ENCODE data around the gene MED13L. TPM values are rescaled to one million over a fixed set of nuclear protein-coding genes. Genes with fewer than 3 reads are reported as not detected.

Gene MED13L
- total RNA-seq, 2 experiments from 2014 or later: 25.7 to 40.1 TPM

DNA sequence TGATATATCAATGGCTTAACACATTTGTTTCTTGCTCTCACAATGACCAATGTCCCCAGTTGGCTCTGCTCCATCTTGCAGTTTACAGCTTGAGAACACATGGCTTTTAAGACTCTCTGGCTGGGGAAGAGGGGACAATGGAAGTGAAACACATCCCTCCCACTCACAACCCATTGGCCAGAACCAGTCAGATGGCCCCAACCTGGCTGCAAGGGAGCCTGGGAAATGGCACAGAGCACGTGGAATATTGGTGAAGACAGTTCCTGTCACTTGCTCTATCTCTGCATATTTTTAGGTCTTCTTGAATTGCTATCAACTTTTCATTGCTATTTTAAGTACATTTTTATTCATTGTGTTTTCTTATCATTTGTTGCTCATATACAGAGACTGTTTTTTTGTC lies 345.4 kb downstream of the MED13L start:
- no peak overlapping the region for H3K27ac ChIP-seq (ENCODE audit: low read depth, low read length, poor library complexity, severe bottlenecking)
- H3K9me2 ChIP-seq (ENCODE audit: insufficient read depth, low read length): no peaks in the 10 kb centered on the region
- TF ChIP-seq, protein P1, sequence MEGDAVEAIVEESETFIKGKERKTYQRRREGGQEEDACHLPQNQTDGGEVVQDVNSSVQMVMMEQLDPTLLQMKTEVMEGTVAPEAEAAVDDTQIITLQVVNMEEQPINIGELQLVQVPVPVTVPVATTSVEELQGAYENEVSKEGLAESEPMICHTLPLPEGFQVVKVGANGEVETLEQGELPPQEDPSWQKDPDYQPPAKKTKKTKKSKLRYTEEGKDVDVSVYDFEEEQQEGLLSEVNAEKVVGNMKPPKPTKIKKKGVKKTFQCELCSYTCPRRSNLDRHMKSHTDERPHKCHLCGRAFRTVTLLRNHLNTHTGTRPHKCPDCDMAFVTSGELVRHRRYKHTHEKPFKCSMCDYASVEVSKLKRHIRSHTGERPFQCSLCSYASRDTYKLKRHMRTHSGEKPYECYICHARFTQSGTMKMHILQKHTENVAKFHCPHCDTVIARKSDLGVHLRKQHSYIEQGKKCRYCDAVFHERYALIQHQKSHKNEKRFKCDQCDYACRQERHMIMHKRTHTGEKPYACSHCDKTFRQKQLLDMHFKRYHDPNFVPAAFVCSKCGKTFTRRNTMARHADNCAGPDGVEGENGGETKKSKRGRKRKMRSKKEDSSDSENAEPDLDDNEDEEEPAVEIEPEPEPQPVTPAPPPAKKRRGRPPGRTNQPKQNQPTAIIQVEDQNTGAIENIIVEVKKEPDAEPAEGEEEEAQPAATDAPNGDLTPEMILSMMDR (conservative IDR thresholded peaks at IDR 0.05; ENCODE audit: low read length): no peak
- TF ChIP-seq EZH2phosphoT487 (IDR thresholded peaks at IDR 0.05; ENCODE audit: borderline replicate concordance, low read depth, low read length): no peak
- no TSS peak for BruUV-seq (replicated peaks)
- H3K9me3 ChIP-seq (ENCODE audit: low read length): no peaks in the 10 kb centered on the region
- no peaks in the 10 kb centered on the region for H3K4me1 ChIP-seq (ENCODE audit: insufficient read depth, low read length, poor library complexity, severe bottlenecking)
- no peak overlapping the region for H2AFZ ChIP-seq (ENCODE audit: low read length)
- H3K4me3 ChIP-seq (ENCODE audit: low read depth, low read length, poor library complexity, severe bottlenecking): no peak overlapping the region
- no peak overlapping the region for H3K4me2 ChIP-seq (ENCODE audit: low read length)
- intact Hi-C loops (cut with micrococcal nuclease; ENCODE audit: unreplicated experiment): no loop called here
- CTCF ChIA-PET (ENCODE audit: unreplicated experiment): no interaction called here
- H3K36me3 ChIP-seq (ENCODE audit: insufficient read depth, low read length): no peaks in the 10 kb centered on the region
- no peaks in the 10 kb centered on the region for H3K79me2 ChIP-seq (ENCODE audit: insufficient read depth, low read depth, low read length)
- H4K20me1 ChIP-seq (ENCODE audit: insufficient read depth, low read length): no peaks in the 10 kb centered on the region
- POLR2A ChIA-PET: interaction anchor here (0.7 to 1.2 kb wide), 2 partner anchors 12 to 33 kb away, joined by 3 to 4 read pairs; no protein-coding TSS in a partner anchor
- DNase-seq (ENCODE audit: low spot score): no peak

DNA sequence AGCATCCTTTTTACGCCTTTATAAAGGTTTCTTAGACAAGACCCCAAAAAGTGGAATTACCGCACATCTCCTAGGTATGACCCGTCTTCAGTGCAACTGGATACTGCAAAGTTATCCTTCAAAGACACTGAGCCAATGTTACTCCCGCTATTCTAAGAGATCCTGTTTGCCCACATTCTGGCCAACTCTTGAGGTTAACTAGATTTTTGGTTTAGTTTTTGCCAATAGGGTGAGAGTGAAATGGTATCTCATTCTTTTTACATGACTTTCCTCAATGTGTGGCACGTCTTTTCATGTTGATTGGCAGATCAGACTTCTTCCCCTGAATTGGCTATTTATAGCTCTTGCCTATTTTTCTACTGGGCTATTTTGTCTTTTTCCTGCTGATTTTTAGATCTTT lies 347.2 kb downstream of the MED13L start:
- CTCF ChIA-PET (ENCODE audit: unreplicated experiment): no interaction called here
- Histone ChIP-seq H3K27ac (ENCODE audit: low read depth, low read length, poor library complexity, severe bottlenecking) (no peak overlapping the region), H3K9me3 (ENCODE audit: low read length) (no peaks in the 10 kb centered on the region), H2AFZ (ENCODE audit: low read length) (no peak overlapping the region), H3K9me2 (ENCODE audit: insufficient read depth, low read length) (no peaks in the 10 kb centered on the region), H3K36me3 (ENCODE audit: insufficient read depth, low read length) (no peaks in the 10 kb centered on the region), H3K4me3 (ENCODE audit: low read depth, low read length, poor library complexity, severe bottlenecking) (no peak overlapping the region), H3K79me2 (ENCODE audit: insufficient read depth, low read depth, low read length) (no peaks in the 10 kb centered on the region), H3K4me2 (ENCODE audit: low read length) (no peak overlapping the region), H4K20me1 (ENCODE audit: insufficient read depth, low read length) (no peaks in the 10 kb centered on the region), H3K4me1 (ENCODE audit: insufficient read depth, low read length, poor library complexity, severe bottlenecking) (no peaks in the 10 kb centered on the region)
- intact Hi-C loops (cut with micrococcal nuclease; ENCODE audit: unreplicated experiment): no loop called here
- POLR2A ChIA-PET: interaction anchor here (0.9 kb wide), 1 partner anchor 17 kb away, joined by 3 read pairs; no protein-coding TSS in a partner anchor
- BruUV-seq (replicated peaks): no TSS peak
- TF ChIP-seq EZH2phosphoT487 (IDR thresholded peaks at IDR 0.05; ENCODE audit: borderline replicate concordance, low read depth, low read length): no peak
- TF ChIP-seq, protein P1 (conservative IDR thresholded peaks at IDR 0.05; ENCODE audit: low read length): no peak
- DNase-seq (ENCODE audit: low spot score): no peak

DNA sequence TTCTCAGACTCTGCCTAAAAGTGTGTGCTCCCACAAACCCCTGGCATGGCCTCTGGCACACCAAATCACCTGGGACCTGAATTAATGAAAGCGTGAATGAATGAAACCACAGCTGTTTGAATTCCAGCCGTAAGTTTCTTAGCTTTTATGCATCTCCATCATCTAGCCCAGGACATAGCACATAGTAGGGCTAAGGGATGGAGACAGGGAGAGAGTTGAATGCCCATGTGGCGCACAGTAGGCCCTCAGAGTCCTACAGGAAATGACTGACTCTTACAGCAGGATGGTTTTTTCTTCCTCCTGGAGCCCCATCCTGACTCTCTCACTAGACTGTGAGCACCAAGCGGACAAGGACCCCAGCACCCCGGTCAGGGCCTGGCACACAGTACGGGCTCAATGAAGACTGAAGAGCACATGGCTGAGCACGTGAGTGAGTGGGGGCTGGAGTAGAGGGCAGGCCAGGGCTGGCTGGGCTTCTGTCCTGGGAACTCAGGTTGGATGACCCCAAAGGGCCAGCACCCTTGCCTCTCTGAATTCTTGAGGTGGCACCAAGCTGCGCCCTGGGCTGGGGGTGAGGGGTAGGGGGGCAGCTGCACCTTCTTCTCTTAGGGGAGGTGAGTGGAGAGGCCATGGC lies 351.3 kb downstream of the MED13L start:
- CTCF ChIA-PET (ENCODE audit: unreplicated experiment): no interaction called here
- Histone ChIP-seq H3K4me1 (ENCODE audit: insufficient read depth, low read length, poor library complexity, severe bottlenecking) (no peaks in the 10 kb centered on the region), H3K9me3 (ENCODE audit: low read length) (peaks cover 7% of the 10 kb centered on the region; the same call in 1 of the 2 replicates), H3K9me2 (ENCODE audit: insufficient read depth, low read length) (no peaks in the 10 kb centered on the region), H3K79me2 (ENCODE audit: insufficient read depth, low read depth, low read length) (no peaks in the 10 kb centered on the region), H3K4me2 (ENCODE audit: low read length) (no peak overlapping the region), H4K20me1 (ENCODE audit: insufficient read depth, low read length) (no peaks in the 10 kb centered on the region), H2AFZ (ENCODE audit: low read length) (no peak overlapping the region), H3K36me3 (ENCODE audit: insufficient read depth, low read length) (no peaks in the 10 kb centered on the region), H3K27ac (ENCODE audit: low read depth, low read length, poor library complexity, severe bottlenecking) (no peak overlapping the region), H3K4me3 (ENCODE audit: low read depth, low read length, poor library complexity, severe bottlenecking) (no peak overlapping the region)
- intact Hi-C loops (cut with micrococcal nuclease; ENCODE audit: unreplicated experiment): no loop called here
- no peak for TF ChIP-seq EZH2phosphoT487 (IDR thresholded peaks at IDR 0.05; ENCODE audit: borderline replicate concordance, low read depth, low read length)
- TF ChIP-seq, protein P1 (conservative IDR thresholded peaks at IDR 0.05; ENCODE audit: low read length): no peak
- BruUV-seq (replicated peaks): no TSS peak
- POLR2A ChIA-PET: interaction anchor here (0.6 kb wide), 1 partner anchor 1563 kb away, joined by 3 read pairs; no protein-coding TSS in a partner anchor
- DNase-seq (ENCODE audit: low spot score): no peak

Measured in OCI-LY7 (cell line).